ENCODE data around the gene TBC1D3I.
"Not testable (repeated sequence)": the region's sequence is repeated elsewhere in the genome, so short reads cannot be mapped to it uniquely, and the experiment has no call there.

Gene TBC1D3I

GRCh38 chr17:36264470-36264869 is at the start of gene TBC1D3I:
TSS of gene TBC1D3I (minus strand) at chr17:36264570. CDS start at chr17:36262985, 1,585 bp downstream.
- not testable (repeated sequence) for DNase-seq (ENCODE audit: low spot score)

- not testable (repeated sequence) for DNase-seq (ENCODE audit: low spot score)
Observed at GRCh38 chr17:36295161-36295560, 30.8 kb upstream of the TBC1D3I start.

DNA sequence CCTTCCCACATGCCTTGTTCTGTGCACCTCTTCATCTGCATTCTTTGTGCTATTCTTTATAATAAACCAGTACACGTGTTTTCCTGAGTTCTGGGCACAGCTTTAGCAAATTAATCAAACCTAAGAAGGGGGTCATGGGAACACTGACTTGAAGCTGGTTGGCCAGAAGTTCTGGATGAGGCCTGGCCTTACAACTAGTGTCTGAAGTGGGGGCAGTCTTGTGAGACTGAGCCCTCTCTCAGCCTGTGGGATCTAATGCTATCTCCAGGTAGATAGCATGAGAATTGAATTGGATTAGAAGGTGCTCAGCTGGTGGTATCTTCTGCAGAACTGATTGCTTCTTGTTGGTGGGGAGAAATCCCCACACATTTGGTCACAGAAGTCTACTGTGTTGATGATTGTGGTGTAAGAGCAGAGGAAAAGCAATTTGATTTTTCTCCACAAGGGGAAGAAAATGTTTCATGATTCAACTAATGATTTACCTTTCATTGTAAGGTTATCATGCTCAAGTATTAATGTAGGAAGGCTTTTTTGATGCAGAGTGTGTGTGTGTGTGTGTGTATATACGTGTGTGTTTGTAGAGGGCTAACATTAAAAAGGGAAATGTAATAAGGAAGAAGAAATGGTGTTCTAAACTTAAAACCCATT is 25.7 kb upstream of the TBC1D3I start:
- DNase-seq (ENCODE audit: low spot score), result not testable (repeated sequence)

DNA sequence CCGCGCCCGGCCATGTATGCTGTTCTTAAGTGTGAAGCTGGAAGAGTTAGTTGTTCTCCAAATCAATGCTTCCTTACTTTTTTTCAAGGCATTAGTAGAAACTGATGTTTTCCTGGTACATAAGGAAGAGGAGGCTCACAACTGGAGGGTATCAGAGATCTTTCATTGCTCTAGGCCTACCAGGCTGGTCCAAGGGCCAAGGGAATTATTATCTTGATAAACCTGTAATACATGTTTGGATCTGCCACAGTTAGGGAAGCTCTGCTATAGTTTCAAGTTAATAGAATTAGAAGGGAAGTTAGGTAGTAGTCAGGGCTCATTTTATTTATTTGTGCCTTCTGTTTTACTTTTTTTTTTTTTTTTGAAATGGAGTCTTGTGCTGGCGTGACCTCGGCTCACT is 19.8 kb upstream of the TBC1D3I start:
- not testable (repeated sequence) for DNase-seq (ENCODE audit: low spot score)

DNA sequence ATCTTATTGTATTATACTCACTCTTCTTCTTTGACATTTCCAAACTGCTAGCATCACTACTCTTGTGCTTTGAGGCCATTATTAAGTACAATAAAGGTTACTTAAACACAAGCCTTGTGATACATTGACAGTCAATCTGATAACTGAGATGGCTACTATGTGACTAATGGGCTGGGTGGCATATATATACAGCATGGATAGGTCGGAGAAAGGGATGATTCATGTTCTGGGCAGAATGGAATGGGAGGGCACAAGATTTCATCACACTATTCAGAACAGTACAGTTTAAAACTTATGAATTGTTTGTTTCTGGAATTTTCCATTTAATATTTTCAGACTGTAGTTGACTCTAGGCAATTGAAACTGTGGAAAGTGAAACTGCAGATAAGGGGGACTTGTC is 18.9 kb upstream of the TBC1D3I start:
- DNase-seq (ENCODE audit: low spot score), result not testable (repeated sequence)

DNA sequence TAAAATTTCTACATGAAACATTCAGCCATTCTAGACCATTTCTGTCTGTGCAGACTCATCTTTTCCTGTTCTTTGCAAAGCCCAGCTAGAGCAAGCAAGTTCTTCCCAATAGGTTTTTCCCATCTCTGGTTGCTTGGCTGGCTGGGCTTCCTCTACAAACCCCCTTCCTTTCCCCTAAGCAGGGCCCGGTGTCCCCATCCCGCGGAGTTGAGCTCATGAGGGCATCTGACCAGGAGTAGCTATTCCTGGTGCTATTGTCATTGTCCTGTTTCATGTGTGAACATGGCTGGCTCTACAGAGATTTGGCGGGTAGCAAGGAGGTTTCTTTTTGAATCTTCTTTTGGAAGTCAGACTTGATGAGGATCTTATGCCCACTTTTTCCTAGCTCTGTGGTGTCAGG is 22.3 kb downstream of the TBC1D3I start:
- DNase-seq (ENCODE audit: low spot score), result not testable (repeated sequence)

GRCh38 chr17:36229644-36230043 is 34.7 kb downstream of the TBC1D3I start:
- DNase-seq (ENCODE audit: low spot score), result not testable (repeated sequence)

DNA sequence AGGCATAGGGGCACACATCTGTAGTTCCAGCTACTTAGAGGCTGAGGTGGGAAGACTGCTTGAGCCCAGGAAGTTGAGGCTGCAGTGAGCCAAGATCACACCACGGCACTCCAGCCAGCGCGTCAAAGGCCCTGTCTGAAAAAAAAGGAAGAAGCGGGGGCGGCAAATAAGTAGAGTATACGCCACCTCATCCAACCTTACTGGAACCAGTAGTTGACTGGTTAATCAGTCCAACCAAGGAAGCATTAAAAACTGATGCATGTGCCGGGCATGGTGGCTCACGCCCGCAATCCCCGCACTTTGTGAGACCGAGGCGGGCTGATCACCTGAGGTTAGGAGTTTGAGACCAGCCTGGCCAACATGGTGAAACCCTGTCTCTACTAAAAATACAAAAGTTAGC is 41.4 kb downstream of the TBC1D3I start:
- not testable (repeated sequence) for DNase-seq (ENCODE audit: low spot score)

GRCh38 chr17:36221581-36222100 is 42.7 kb downstream of the TBC1D3I start:
- DNase-seq (ENCODE audit: low spot score), result not testable (repeated sequence)

DNA sequence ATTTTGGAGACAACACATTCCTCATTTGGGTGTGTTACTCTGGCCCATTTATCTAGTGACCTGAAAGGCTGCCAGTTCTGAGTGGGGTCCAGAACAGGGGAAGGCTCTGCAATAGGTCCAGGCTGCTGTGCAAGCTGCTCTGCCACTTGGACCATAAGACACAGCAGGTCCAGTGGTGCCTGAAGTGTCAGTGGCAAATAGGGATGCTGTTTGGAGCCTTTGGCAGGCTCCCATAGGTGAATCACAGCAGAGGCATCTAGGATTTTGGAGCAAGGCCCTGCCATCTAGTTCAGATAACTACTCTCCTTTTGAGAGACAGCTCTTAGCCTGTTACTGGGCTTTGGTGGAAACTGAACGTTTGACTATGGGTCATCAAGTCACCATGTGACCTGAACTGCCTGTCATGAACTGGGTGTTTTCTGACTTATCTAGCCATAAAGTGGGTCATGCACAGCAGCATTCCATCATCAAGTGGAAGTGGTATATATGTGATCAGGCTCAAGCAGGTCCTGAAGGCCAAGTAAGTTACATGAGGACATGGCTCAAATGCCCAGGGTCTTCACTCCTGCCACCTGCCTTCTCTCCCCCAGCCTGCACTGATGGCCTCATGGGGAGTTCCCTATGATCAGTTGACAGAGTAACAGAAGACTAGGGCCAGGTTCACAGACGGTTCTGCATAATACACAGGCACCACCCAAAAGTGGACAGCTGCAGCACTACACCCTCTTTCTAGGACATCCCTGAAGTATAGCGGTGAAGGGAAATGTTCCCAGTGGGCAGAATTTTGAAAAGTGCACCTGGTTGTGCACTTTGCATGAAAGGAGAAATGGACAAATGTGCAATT is 43.4 kb downstream of the TBC1D3I start:
- not testable (repeated sequence) for DNase-seq (ENCODE audit: low spot score)

DNA sequence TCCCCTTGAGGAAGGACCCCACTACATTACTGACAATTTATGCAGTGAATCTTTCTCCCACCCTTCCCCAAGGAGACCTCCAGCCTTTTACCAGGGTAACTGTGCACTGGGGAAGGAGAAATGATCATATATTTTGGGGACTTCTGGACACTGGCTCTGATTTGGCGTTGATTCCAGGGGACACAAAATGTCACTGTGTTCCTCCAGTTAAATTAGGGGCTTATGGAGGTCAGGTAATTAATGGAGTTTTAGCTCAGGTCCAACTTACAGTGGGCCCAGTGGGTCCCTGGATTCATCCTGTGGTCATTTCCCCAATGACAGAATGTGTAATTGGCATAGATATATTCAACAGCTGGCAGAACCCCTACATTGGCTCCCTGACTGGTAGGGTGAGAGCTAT is 44.8 kb downstream of the TBC1D3I start:
- not testable (repeated sequence) for DNase-seq (ENCODE audit: low spot score)

GRCh38 chr17:36215406-36216308 is 48.7 kb downstream of the TBC1D3I start:
- not testable (repeated sequence) for DNase-seq (ENCODE audit: low spot score)

DNA sequence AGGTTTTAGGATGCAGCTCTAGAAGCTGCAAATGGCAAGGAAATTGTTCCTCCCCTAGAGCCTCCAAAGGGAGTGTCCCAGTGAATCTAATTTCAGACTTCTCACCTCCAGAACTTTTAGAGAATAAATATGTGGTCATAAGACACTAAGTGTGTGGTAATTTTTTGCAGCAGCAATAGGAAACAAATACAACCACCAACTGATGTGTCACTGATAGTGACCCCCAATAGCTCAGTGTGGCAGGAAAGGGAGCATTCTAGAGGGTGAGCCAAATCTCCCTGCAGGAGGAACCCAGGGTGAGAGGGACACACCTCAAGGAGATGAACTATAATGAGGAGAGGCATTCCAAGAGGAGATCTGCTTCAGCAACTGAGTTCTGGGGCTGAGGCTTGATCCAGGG is 49.5 kb downstream of the TBC1D3I start:
- DNase-seq (ENCODE audit: low spot score), result no peak

DNA sequence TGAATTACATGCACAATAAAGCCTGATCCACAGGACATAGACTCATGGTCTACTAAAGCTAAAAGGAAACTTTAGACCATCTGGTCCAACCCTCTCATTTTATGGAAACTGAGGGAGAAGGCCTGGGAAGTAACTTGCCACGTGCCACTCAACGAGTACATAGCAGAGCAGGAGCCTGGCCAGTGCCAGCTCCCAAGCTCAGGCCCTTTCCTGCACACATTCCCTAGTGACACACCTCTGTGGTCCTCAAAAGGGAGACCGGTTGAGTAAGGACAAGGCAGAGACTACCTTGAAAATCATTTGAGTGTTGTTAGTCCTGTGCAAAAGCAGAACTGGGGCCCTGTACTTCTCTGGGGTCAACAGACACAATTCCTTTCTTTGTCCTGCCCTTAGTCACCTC is 50.7 kb downstream of the TBC1D3I start:
- DNase-seq (ENCODE audit: low spot score), result no peak

GRCh38 chr17:36212966-36213365 is 51.4 kb downstream of the TBC1D3I start:
- DNase-seq (ENCODE audit: low spot score), result no peak

DNA sequence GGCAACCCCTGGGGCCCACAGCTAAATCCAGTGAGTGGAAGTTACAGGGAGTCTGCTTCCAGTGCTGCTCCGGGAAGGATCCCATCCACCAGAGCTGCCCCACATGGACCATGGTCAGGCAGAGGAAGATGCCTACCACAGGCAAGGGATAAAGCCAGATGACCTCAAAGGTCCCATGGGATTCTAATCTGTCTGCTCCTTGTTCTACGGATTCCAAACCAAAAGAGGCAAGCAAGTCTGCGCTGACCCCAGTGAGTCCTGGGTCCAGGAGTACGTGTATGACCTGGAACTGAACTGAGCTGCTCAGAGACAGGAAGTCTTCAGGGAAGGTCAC is 52.1 kb downstream of the TBC1D3I start:
- no peak for DNase-seq (ENCODE audit: low spot score)

DNA sequence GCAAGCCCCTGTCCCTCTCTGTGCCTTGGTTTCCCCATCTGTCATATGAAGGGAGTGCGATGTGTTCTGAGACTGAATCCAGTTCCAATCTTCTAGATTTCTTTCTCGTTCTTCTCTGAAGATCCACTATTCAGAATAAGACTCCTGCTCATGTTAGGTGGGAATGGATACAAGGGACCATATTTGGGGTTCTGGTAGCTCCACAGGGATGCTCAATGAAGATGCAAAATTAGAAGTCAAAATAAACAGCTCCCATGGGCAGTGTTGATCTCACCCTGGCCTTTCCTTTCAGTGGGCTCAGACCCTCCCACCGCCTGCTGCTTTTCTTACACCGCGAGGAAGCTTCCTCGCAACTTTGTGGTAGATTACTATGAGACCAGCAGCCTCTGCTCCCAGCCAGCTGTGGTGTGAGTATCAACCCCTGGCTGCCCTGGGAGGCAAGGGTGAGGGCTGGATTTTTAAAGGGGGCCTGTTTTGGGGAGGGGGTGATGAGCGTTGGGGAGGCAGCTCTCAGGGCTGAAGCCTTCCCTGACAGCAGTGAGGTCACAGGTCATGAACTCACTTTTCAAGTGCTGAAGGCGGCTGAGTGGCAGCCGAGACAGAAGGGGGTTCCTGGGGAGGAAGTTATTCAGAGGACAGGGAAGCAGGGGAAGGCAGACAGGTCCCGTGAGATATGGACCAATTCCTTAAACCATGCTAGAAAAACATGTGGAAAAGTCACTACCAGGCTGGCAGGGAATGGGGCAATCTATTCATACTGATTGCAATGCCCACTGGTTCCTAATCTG is 52.7 kb downstream of the TBC1D3I start:
- not testable (repeated sequence) for DNase-seq (ENCODE audit: low spot score)

DNA sequence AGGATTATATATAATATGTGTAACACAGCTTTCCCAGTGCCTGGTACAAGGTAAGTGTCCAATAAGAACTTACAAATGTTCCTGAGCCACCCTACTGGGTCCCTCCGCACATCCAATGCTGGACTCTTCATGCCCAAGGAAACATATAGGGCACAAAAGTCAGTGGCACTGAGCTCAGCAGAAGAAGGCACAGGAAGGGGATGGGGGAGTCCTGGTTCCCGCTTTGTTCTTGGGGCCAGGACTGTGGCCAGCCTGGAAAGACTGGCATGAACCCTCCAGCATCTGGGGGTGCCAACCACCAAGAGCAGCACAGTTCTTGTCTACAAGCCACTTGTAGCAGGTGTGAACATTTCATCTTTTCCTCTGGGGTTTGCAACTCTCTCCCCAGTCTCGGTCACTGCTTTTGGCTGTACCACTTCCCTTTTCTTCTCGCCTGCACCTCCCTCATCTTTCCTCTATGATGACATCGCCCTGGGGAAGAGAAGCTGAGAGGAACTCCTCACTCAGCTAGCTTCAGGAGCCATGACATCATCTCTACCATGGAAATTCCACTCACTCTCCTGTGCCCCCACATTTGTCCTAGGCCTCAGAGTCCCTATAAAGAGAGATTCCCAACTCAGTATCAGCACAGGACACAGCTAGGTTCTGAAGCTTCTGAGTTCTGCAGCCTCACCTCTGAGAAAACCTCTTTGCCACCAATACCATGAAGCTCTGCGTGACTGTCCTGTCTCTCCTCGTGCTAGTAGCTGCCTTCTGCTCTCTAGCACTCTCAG is 53.7 kb downstream of the TBC1D3I start, which contains the start of gene CCL4L2:
CCL4L2 (plus strand) TSS at position 625 of the 773 bp plus-strand sequence.
- not testable (repeated sequence) for DNase-seq (ENCODE audit: low spot score)

DNA sequence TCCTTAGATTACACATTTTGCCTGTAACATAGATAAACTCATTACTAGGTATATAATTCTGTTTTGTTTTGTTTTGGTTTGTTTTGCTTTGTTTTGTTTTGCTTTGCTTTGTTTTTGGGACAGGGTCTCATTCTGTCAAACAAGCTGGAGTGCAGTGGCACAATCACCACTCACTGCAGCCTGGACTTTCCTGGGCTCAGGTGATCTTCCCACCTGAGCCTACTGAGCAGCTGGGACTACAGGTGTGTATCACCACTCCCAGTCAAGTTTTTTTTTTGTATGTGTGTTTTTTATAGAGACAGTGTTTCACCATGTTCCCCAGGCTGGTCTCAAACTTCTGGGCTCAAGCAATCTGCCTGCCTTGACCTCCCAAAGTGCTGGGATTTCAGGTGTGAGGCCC is 54.8 kb downstream of the TBC1D3I start:
- DNase-seq (ENCODE audit: low spot score), result no peak

DNA sequence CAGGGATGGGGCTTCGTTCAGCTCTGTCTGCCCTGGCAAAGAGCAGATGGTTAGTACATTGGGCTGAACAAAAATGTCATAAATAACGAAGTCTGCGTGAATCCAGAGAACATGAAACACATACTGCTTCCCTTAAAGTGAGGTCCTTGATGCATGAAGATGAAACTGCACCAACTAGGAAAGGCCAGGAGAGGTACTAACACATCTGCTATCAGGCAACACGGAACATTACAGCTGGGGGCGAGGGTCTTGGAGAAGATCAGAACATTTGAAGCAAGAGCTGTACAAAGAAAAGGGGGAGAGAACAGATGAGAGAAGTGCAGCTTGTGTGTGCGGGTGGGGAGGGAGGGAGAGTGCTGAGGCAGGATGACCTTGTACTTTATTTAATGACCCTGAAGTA is 57.0 kb downstream of the TBC1D3I start:
- DNase-seq (ENCODE audit: low spot score), result not testable (repeated sequence)
